GM12872 (cell line): ENCODE measurements around the gene DTX3.

Source experiments
- TF ChIP-seq, protein P1 (sequence below): IDR thresholded peaks from 3 replicates; pipeline ENCODE4 v1.5.1; 2011; ENCODE audit warnings: low read depth, mild to moderate bottlenecking, low read length, moderate library complexity; ENCODE audit not compliant: insufficient read depth

The DTX3 gene

DNA sequence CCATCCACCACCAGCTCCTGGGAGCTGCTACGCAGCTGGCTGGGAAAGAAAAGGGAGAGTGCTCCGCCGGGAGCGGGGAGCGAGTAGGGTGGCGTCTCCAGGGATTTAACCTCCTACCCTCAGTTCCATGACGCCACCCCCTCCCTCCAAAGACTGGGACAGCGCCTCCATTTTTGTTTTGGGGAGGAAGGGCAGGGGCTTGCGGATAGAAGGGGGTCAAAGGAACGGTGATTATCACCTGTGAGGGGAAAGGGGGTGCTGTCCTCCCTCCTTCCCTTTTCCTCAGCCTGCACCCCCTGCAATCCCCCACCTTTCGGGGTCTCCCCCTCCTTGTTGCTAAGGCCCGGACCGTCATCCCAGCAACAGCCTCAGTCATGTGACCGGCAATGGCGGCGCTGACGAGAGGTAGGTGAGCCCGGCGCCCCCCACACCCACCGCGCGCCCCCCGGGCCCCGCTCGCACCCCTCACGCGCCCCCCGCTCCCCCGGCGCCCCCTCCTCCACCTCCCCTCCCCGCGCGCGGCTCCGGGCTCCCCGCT lies at the start of gene DTX3:
TSS of gene DTX3 (plus strand) at position 371 of the 538 bp plus-strand sequence. CDS start 1,694 bp downstream, outside the sequence.
- TF ChIP-seq, protein P1, sequence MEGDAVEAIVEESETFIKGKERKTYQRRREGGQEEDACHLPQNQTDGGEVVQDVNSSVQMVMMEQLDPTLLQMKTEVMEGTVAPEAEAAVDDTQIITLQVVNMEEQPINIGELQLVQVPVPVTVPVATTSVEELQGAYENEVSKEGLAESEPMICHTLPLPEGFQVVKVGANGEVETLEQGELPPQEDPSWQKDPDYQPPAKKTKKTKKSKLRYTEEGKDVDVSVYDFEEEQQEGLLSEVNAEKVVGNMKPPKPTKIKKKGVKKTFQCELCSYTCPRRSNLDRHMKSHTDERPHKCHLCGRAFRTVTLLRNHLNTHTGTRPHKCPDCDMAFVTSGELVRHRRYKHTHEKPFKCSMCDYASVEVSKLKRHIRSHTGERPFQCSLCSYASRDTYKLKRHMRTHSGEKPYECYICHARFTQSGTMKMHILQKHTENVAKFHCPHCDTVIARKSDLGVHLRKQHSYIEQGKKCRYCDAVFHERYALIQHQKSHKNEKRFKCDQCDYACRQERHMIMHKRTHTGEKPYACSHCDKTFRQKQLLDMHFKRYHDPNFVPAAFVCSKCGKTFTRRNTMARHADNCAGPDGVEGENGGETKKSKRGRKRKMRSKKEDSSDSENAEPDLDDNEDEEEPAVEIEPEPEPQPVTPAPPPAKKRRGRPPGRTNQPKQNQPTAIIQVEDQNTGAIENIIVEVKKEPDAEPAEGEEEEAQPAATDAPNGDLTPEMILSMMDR = no peak

DNA sequence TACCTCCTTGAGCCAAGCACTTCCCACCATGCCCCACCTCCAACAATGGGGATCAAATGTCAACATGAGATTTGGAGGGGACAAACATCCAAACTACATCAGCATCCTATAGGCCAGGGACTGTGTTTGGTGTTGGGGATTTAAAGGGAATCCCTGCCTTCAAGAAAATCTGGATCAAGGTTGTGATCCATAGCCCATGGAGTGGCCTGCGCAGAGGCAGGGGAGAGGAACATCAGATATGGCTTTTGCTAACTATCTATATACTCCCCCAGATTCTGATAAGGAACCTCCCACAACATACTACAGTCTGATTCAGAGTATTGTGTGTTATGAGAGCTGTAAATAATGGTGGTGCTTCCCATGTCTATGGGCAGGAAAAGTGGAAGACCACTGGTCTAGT lies 49.7 kb upstream of the DTX3 start:
- TF ChIP-seq, protein P1 = no peak

DNA sequence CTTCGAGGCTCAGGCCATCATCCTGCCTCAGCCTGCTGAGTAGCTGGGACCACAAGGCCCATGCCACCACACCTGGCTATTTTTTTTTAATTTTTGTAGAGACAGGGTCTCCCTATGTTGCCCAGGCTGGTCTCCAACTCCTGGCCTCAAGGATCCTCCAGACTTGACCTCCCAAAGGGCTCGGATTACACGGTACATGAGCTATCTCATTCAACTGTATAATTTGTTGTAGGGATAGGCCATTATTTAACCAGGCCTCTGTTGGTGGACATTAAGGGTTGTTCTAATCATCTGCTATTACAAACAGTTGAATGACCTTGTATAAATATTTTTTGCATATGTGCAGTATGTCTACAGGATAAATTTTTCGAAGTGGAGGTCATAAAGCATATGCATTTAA lies 45.8 kb upstream of the DTX3 start:
- TF ChIP-seq, protein P1 = no peak

DNA sequence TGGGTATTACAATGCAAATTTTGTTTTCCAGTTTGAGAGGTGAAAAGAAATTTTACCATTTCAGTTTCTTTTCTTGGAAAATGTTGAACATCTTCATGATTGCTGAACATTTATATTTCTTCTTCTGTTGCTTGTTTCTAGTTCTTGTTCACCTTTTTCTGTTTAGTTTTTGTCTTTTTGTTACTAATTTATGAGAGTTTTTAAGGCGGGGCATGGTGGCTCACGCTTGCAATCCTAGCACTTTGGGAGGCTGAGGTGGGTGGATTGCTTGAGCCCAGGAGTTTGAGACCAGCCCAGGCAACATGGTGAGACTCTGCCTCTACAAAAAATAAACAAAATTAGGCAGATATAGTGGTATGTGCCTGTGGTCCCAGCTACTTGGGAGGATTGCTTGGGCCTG lies 44.1 kb upstream of the DTX3 start:
- TF ChIP-seq, protein P1 = no peak

- TF ChIP-seq, protein P1 = no peak
Observed at GRCh38 chr12:57563358-57563757, 41.3 kb upstream of the DTX3 start.

- TF ChIP-seq, protein P1 = no peak
Observed at GRCh38 chr12:57564178-57564740, 40.4 kb upstream of the DTX3 start.

DNA sequence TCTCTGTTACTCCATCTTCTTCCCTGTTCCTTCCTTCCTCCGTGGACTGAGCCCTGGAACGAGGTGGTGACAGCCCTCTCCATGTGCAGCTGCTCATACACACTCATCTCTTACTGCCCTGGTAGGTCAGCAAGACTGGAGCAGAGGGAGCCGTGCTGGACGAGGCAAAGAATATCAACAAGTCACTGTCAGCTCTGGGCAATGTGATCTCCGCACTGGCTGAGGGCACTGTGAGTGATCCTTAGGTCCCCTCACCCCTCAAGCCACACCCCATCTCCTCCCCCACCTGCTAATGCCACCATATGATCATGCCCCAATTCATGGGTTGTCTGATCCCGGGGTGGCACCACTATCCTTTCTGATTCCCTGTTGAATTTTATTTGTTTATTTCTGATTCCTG lies 35.8 kb upstream of the DTX3 start:
- TF ChIP-seq, protein P1 = no peak
